NCI-H460 (cell line): ENCODE measurements around the gene EN2. TPM values are rescaled to one million over a fixed set of nuclear protein-coding genes. Genes with fewer than 3 reads are reported as not detected.
A peak's percentile ranks its signal among the peaks of the same experiment; 100 is the strongest.

ENCODE experiments used
- DNase-seq: peaks from one replicate; pipeline ENCODE4 v3.0.0-alpha.2; 2016; ENCODE audit warnings: low read depth; ENCODE audit errors: extremely low read depth
- polyA plus RNA-seq: library from polyadenylated mRNA; depleted of rRNA; stranded (reverse); fragments of >200 nt; gene quantifications from 2 replicates; pipeline ENCODE4 v1.2.3, GENCODE V29; 2014; cell fraction: nucleus; rRNA removed
- total RNA-seq: library from RNA; depleted of rRNA; stranded (reverse); fragments of >200 nt; shearing (Covaris generic); gene quantifications from 2 replicates; pipeline ENCODE4 v1.2.3, GENCODE V29; 2014; rRNA removed

EN2 gene
- 0.75 and 0.84 TPM in 2 replicates for total RNA-seq
- 0.06 and 0.50 TPM in 2 replicates for polyA plus RNA-seq

DNA sequence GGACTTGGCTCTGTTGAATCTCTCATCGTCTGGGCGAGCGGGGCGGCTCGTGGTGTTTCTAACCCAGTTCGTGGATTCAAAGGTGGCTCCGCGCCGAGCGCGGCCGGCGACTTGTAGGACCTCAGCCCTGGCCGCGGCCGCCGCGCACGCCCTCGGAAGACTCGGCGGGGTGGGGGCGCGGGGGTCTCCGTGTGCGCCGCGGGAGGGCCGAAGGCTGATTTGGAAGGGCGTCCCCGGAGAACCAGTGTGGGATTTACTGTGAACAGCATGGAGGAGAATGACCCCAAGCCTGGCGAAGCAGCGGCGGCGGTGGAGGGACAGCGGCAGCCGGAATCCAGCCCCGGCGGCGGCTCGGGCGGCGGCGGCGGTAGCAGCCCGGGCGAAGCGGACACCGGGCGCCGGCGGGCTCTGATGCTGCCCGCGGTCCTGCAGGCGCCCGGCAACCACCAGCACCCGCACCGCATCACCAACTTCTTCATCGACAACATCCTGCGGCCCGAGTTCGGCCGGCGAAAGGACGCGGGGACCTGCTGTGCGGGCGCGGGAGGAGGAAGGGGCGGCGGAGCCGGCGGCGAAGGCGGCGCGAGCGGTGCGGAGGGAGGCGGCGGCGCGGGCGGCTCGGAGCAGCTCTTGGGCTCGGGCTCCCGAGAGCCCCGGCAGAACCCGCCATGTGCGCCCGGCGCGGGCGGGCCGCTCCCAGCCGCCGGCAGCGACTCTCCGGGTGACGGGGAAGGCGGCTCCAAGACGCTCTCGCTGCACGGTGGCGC, at the start of gene EN2:
EN2 (plus strand) TSS at position 19 of the 767 bp plus-strand sequence; CDS start at position 268, 249 bp downstream.
- DNase-seq, result no peak

GRCh38 chr7:155408651-155409586, 49.0 kb upstream of the EN2 start:
- no peak for DNase-seq

GRCh38 chr7:155409980-155410379, 47.9 kb upstream of the EN2 start:
- DNase-seq, result no peak

DNA sequence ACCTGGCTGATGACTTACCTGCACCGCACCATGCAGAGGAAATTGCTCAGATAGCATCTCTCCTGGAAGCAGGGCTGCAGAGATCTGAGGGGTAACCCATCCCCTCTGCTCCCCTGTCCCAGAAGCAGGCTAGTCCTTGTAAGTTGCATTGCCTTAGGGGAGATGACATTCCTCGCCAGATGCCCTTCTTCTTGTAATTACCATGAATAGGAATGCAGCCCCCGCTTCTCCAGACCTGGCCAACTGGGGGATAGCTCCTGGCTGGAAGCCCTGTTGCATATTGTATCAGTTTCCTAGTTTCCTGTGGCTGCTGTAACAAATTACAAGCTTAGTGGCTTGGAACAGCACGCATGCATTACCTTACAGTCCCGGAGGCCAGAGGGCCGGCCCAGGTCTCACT, 47.5 kb upstream of the EN2 start:
- no peak for DNase-seq

DNA sequence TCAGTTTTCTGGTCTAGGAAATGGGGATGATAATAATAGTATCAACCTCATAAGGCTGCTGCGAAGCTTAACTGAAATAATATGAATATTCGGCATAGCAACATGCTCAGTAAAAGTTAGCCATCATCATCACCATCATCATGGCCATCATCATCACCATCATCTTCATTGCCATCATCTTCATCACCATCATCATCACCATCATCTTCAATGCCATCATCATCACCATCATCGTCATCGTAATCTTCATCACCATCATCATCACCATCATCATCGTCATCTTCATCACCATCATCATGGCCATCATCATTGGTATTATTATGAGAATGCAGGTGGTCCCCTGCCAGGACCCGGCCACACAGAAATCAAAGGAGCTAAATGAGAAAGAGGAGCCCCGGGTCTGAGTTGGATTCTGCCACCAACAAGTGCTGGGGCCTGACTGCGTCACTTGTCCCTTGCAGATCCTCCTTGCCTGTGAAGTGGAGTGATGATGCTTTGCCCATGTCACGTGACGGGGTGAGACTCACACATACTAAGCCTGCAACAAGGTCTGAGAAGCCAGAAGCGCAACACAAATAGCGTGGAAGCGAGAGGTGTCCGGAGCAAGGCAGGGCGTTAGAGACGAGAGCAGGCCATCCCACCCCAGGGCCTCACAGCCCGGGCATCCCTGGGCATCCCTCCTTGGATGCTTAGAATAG, 46.1 kb upstream of the EN2 start:
- DNase-seq, result no peak

GRCh38 chr7:155412416-155413253, 45.3 kb upstream of the EN2 start:
- DNase-seq, result peak; percentile 52

- no peak for DNase-seq
Observed at GRCh38 chr7:155414547-155415492, 43.1 kb upstream of the EN2 start.

DNA sequence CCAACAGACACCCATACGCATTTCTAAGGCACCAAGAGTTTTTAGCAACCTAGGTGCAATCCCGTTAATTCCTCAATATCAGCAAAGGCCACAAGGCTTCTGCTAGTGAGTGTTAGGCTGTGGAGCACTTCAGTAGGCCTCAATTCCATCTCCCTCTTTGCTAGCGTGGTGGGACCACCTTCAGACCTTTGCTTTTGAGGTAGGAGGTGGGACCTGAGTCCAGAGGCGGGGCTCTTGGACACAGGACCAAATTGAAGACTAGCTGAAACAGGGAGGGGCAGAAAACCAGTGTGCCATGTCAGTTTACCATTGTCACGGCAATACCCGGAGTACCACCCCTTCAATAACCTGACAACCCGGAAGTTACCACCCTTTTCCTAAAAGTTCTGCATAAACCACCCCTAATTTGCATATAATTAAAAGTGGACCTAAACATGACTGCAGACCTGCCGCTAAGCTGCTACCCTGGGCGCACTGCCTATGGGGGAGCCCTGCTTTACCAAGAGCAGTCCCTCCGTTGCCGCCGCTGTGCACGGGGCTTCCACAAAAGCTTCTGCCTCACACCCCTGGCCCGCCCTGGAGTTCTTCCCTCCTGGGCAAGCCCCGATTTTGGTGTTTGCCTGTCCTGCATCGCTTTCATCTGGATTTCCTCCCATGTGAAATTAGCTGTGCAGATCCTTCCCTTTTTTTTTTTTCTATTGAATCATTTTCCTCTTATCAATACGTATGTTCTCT, 41.1 kb upstream of the EN2 start:
- no peak for DNase-seq

- no peak for DNase-seq
Observed at GRCh38 chr7:155418304-155418703, 39.6 kb upstream of the EN2 start.

GRCh38 chr7:155418941-155419755, 38.8 kb upstream of the EN2 start:
- no peak for DNase-seq

DNA sequence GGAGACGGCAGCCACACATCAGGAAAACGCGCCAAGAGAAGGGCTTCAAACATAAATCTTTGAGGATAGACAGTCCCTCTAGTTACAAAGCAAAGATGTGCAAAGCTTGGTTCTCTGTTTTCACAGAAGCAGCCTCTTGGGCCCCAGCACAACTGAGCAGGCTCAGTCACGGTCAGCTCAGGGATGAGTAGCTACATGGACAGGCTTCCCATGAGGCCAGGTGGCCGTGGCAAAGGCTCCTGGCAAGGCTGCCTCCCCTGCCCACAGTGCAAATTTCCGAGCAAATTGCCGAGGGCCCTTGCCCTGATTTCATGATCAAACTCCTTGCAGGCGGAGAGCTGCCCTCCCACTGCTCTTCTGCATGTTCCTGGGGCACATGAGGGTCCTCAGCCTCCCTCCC, 37.8 kb upstream of the EN2 start:
- no peak for DNase-seq

GRCh38 chr7:155422151-155422550, 35.8 kb upstream of the EN2 start:
- DNase-seq, result no peak

- DNase-seq, result no peak
Observed at GRCh38 chr7:155422599-155423336, 35.2 kb upstream of the EN2 start.

DNA sequence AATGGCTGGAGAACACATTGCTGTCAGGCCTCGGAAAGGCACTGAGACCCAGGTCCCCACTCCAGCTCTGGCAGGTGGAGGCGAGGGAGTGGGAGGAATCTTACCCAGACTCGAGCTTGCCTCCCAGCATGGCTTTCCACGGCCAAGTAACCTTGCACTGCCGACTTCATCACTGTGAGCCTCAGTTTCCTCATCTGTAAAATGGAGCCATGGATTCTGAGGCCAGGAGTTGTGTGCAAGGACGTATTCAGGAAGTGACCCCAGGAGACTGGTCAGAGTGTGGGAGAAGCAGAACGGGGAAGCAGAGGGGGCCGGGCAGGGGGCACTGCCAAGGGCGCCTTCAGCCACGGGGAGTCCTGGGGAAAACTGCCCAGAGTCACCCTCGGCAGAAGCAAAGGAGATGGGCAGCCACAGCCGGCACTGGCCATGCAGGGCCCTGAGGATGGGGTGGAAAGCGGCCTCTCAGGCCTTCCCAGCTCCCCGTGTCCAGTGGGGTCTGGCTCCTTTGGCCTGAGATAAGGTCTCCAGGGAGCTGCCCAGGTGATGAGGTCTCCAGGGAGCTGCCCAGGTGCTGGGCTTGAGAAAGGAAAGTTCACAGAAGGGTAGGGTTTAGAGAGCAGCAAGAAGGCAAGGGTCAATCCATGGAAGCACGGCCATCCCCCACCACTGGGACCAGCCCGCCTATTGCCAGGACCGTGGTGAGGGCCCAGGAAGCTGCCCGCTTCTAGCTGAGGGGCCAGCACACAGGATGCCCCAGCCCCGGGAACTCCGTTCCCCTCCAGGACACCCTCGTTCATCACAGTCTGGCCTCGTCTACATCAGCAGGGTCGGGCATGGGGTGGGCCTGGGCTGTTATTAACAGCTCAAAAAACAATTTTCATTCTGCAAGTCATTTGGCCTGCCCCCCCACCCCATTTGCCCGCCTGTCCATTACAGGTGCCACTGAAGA, 34.3 kb upstream of the EN2 start:
- DNase-seq, result no peak

- no peak for DNase-seq
Observed at GRCh38 chr7:155424301-155425010, 33.5 kb upstream of the EN2 start.
